Sigmoid colon (tissue), 7 donors: ENCODE results near the gene DNAJC30. TPM values are rescaled to one million over a fixed set of nuclear protein-coding genes. Genes with fewer than 3 reads are reported as not detected.

Source experiments
- DNase-seq: peaks from one replicate; pipeline ENCODE4 v3.0.0-alpha.2; 2019
- H3K27ac ChIP-seq, 4 donors: fragments of 200-600 bp; sonication (generic); one replicate each; pipeline ENCODE4 v1.5.1; 2016 to 2019; ENCODE audit warnings: mild to moderate bottlenecking in 1 of 4
- H3K27me3 ChIP-seq, 3 donors: fragments of 200-600 bp; sonication (generic); one replicate each; pipeline ENCODE4 v1.5.1; 2019; ENCODE audit warnings: mild to moderate bottlenecking in 1 of 3
- H3K36me3 ChIP-seq, 4 donors: fragments of 200-600 bp; sonication (generic); one replicate each; pipeline ENCODE4 v1.5.1; 2016 to 2019
- H3K4me1 ChIP-seq, 4 donors: fragments of 200-600 bp; sonication (generic); one replicate each; pipeline ENCODE4 v1.5.1; 2017 to 2019
- H3K4me3 ChIP-seq, 4 donors: fragments of 200-600 bp; sonication (generic); one replicate each; pipeline ENCODE4 v1.5.1; 2017 to 2019; ENCODE audit warnings: mild to moderate bottlenecking in 2 of 4, moderate library complexity in 1 of 4
- H3K9me3 ChIP-seq, 4 donors: fragments of 200-600 bp in 3 of 4; sonication (generic) in 3 of 4; one replicate each; pipeline versions ENCODE4 v1.5.1 to v1.6.1; 2013 to 2019
- EP300 ChIP-seq, 4 donors: sonication (generic); formaldehyde crosslinking; IDR thresholded peaks; one replicate each; pipeline ENCODE4 v1.6.1; 2017; ENCODE audit warnings: antibody characterized with exemption in 4 of 4
- POLR2A ChIP-seq, 2 donors: fragments of 450-650 bp; IDR thresholded peaks; one replicate each; pipeline ENCODE4 v1.6.1; 2016; ENCODE audit warnings: antibody characterized with exemption in 2 of 2, mild to moderate bottlenecking in 2 of 2, moderate library complexity in 2 of 2
- POLR2AphosphoS5 ChIP-seq, 4 donors: sonication (generic); formaldehyde crosslinking; IDR thresholded peaks; one replicate each; pipeline ENCODE4 v1.6.1; 2017; ENCODE audit warnings: antibody characterized with exemption in 4 of 4
- WGBS, 2 donors: extraction: QIAGEN DNeasy Blood & Tissue Kit; methylation state at CpG; one replicate each; pipeline ENCODE4 v1.1.7; 2013; 5-methylcytosine and 5-hydroxymethylcytosine counted together
- intact Hi-C: fragments of 100-400 bp; cut with DNase I; formaldehyde crosslinking; loops from one replicate; pipeline ENCODE4 v1.15.1; 2023
- polyA plus RNA-seq, 3 donors: library from polyadenylated mRNA; stranded (reverse); fragments of 200-250 nt; gene quantifications; one replicate each; pipeline ENCODE4 v1.2.3, GENCODE V29; 2013
- total RNA-seq, 4 donors: library from RNA; depleted of rRNA; stranded (reverse); fragments of >200 nt; gene quantifications; one replicate each; pipeline ENCODE4 v1.1.0, GENCODE V29; 2016
- TF ChIP-seq, protein P1 (sequence below), 4 experiments: fragments of 450-650 bp in 3 of 4; fragments of 200-600 bp in 1 of 4; IDR thresholded peaks; one replicate each; pipeline ENCODE4 v1.5.1; 2016 to 2019; ENCODE audit warnings: antibody characterized with exemption in 4 of 4, mild to moderate bottlenecking in 3 of 4, moderate library complexity in 2 of 4
- donor health status: healthy with polysubstance abuse.
- donor health status: Bipolar disorder and iron deficiency.
- donor health status: healthy.

The DNAJC30 gene
- total RNA-seq (1 to 10 TPM; 3.3 to 7.6 (median 5.8) TPM), polyA plus RNA-seq (1 to 10 TPM; 5.1 to 9.4 (median 6.6) TPM)

GRCh38 chr7:73683056-73683787 is at the start of gene DNAJC30, which contains the start of gene BUD23:
TSS of gene DNAJC30 (minus strand) at chr7:73683453. CDS start at chr7:73683423, 30 bp downstream.
TSS of gene BUD23 (plus strand) at chr7:73683597. CDS start at chr7:73683626, 29 bp downstream.
- intact Hi-C loops, result loop anchor here (2.0 to 5.0 kb wide), 2 partner anchors 36 to 161 kb away; partner anchors contain the start of genes BAZ1B and STX1A
- H3K4me3 ChIP-seq, result peak within 1 kb of the TSS; percentile 66 to 92 (median 81)
- DNase-seq, result peak; percentile 99
- peak within 1 kb of the TSS; percentile 81 to 89 (median 85) for H3K27ac ChIP-seq
- H3K4me1 ChIP-seq, result peaks cover 0 to 42% (median 37%) of the 10 kb centered on the region in 4 donors
- no peaks in the 10 kb centered on the region for H3K9me3 ChIP-seq
- TF ChIP-seq POLR2AphosphoS5 (IDR thresholded peaks at IDR 0.05) (peak; percentile 75 to 88 (median 82)), EP300 (IDR thresholded peaks at IDR 0.05) (no peak), POLR2A (IDR thresholded peaks at IDR 0.05) (peak; percentile 50 to 66)
- TF ChIP-seq, protein P1, sequence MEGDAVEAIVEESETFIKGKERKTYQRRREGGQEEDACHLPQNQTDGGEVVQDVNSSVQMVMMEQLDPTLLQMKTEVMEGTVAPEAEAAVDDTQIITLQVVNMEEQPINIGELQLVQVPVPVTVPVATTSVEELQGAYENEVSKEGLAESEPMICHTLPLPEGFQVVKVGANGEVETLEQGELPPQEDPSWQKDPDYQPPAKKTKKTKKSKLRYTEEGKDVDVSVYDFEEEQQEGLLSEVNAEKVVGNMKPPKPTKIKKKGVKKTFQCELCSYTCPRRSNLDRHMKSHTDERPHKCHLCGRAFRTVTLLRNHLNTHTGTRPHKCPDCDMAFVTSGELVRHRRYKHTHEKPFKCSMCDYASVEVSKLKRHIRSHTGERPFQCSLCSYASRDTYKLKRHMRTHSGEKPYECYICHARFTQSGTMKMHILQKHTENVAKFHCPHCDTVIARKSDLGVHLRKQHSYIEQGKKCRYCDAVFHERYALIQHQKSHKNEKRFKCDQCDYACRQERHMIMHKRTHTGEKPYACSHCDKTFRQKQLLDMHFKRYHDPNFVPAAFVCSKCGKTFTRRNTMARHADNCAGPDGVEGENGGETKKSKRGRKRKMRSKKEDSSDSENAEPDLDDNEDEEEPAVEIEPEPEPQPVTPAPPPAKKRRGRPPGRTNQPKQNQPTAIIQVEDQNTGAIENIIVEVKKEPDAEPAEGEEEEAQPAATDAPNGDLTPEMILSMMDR (IDR thresholded peaks at IDR 0.05), result no peak
- H3K36me3 ChIP-seq, result peaks cover 0 to 36% (median 12%) of the 10 kb centered on the region in 4 donors
- H3K27me3 ChIP-seq, result no peaks in the 10 kb centered on the region
- 0 to 1% methylated on average over 68 of the region's 68 CpGs for WGBS, 2 donors

DNA sequence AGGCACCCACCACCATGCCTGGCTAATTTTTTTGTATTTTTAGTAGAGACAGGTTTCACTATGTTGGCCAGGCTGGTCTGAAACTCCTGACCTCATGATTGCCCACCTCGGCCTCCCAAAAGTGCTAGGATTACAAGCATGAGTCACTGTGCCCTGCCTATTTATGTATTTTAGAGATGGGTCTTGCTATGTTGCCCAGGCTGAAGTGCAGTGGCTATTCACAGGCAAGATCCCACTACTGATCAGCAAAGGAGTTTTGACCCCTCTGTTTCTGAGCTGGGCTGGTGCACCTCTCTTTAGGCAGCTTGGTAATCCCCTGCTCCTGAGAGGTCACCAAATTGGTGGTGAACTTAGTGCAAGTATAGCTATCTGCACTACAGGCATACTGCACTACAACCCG is 49.1 kb upstream of the DNAJC30 start:
- TF ChIP-seq, protein P1 (IDR thresholded peaks at IDR 0.05), result no peak
- TF ChIP-seq POLR2AphosphoS5 (IDR thresholded peaks at IDR 0.05) (no peak), EP300 (IDR thresholded peaks at IDR 0.05) (no peak), POLR2A (IDR thresholded peaks at IDR 0.05) (no peak)
- Histone ChIP-seq H3K4me1 (peaks cover 0 to 8% (median 3%) of the 10 kb centered on the region in 4 donors), H3K27me3 (no peaks in the 10 kb centered on the region), H3K27ac (no peak overlapping the region), H3K4me3 (no peak overlapping the region), H3K9me3 (no peaks in the 10 kb centered on the region), H3K36me3 (peaks cover 0 to 19% (median 5%) of the 10 kb centered on the region in 4 donors)
- no peak for DNase-seq
- intact Hi-C loops, result loop anchor here (10.0 kb wide), 1 partner anchor 112 kb away; the partner anchor contains the start of gene METTL27
- 45 to 62% methylated on average over 2 of the region's 2 CpGs for WGBS, 2 donors

DNA sequence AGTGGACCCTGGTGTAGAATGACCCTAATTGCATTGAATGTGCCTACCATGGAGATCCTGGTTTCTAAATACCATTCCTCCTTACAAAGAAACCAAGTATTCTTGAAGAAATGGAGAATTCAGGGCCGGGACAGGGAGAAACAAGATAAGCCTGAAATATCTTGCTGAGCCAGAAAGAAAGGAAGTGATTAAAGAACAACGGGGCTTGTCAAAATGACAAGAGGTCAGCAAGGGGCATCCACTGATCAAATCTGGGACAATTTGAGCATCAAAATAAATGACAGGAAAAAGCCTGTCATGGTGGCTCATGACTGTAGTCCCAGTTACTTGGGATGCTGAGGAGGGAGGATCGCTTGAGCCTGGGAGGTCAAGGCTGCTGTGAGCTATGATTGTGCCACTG is 47.2 kb upstream of the DNAJC30 start:
- peaks cover 0 to 9% (median 0%) of the 10 kb centered on the region in 3 donors for H3K27me3 ChIP-seq
- no peaks in the 10 kb centered on the region for H3K9me3 ChIP-seq
- H3K4me3 ChIP-seq, result no peak overlapping the region
- intact Hi-C loops, result loop anchor here (10.0 kb wide), 1 partner anchor 114 kb away; the partner anchor contains the start of gene METTL27
- peaks cover 0 to 4% (median 0%) of the 10 kb centered on the region in 4 donors for H3K4me1 ChIP-seq
- H3K27ac ChIP-seq, result no peak overlapping the region
- TF ChIP-seq, protein P1 (IDR thresholded peaks at IDR 0.05), result no peak
- TF ChIP-seq POLR2AphosphoS5 (IDR thresholded peaks at IDR 0.05) (no peak), EP300 (IDR thresholded peaks at IDR 0.05) (no peak), POLR2A (IDR thresholded peaks at IDR 0.05) (no peak)
- WGBS, 2 donors, result 33 to 47% methylated on average over 3 of the region's 3 CpGs
- DNase-seq, result no peak
- H3K36me3 ChIP-seq, result peaks cover 0 to under 1% (median 0%) of the 10 kb centered on the region in 4 donors

- DNase-seq, result no peak
- 46 to 61% methylated on average over 5 of the region's 5 CpGs for WGBS, 2 donors
- Histone ChIP-seq H3K27me3 (peaks cover 0 to 9% (median 0%) of the 10 kb centered on the region in 3 donors), H3K27ac (no peak overlapping the region), H3K4me1 (no peaks in the 10 kb centered on the region), H3K36me3 (no peaks in the 10 kb centered on the region), H3K9me3 (no peaks in the 10 kb centered on the region), H3K4me3 (no peak overlapping the region)
- intact Hi-C loops, result no loop called here
- TF ChIP-seq EP300 (IDR thresholded peaks at IDR 0.05), result no peak
- TF ChIP-seq POLR2AphosphoS5 (IDR thresholded peaks at IDR 0.05), result no peak
Observed at GRCh38 chr7:73728551-73728950, 45.3 kb upstream of the DNAJC30 start.

DNA sequence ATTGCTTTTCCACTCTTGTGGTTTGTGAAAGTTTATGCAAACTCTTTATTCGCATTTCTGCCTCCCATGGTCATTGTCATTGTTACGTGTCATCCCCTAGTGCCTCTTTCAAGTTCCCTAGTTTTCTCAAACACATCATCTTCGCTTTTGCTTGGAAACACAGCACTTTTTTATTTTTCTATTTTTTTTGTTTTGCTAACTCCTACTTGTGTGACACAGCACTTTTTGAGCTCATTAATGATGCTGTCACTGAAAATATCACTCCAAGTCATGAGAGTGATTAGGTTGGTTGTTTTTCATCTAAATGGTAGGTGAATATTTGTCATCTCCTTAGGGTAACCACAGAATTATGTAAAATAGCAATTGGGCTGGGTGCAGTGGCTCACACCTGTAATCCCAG is 44.7 kb upstream of the DNAJC30 start:
- H3K9me3 ChIP-seq, result no peaks in the 10 kb centered on the region

More for the DNA sequence above, 44.7 kb upstream of the DNAJC30 start:
- no peak for DNase-seq
- intact Hi-C loops, result no loop called here
- H3K36me3 ChIP-seq, result no peaks in the 10 kb centered on the region
- no peak overlapping the region for H3K4me3 ChIP-seq
- TF ChIP-seq EP300 (IDR thresholded peaks at IDR 0.05) (no peak), POLR2A (IDR thresholded peaks at IDR 0.05) (no peak), POLR2AphosphoS5 (IDR thresholded peaks at IDR 0.05) (no peak)
- TF ChIP-seq, protein P1 (IDR thresholded peaks at IDR 0.05), result no peak
- H3K27me3 ChIP-seq, result peaks cover 0 to 9% (median 0%) of the 10 kb centered on the region in 3 donors
- H3K27ac ChIP-seq, result no peak overlapping the region
- WGBS, 2 donors, result 69 to 85% methylated on average over 3 of the region's 3 CpGs
- H3K4me1 ChIP-seq, result no peaks in the 10 kb centered on the region
